ENCODE data around the gene MSI2. TPM values are rescaled to one million over a fixed set of nuclear protein-coding genes. Genes with fewer than 3 reads are reported as not detected.
A peak's percentile ranks its signal among the peaks of the same experiment; 100 is the strongest.

Gene MSI2
- polyA plus RNA-seq, 3 donors from 2014 or later, result 0.88 to 3.6 (median 2.4) TPM

DNA sequence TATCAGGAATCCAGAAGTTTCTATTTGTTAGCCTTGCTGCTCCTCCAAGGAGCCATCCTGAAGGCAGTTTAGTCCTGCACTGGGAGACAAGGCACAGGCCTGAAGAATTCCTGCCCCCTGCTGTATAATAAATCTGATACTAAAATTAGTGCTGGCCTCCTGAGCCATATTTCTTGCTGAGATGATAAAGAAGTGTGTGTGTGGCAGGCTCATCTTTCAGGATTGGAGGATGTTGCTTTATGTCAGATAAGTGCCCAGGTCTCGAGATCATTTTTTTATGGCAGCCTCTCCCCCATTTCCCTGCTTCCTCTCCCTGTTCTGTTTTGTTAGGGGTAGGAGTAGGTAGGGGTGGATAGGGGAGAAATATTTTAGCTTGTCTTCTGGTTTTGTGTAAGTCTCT lies 26.0 kb downstream of the MSI2 start:
- H3K27ac Mint-ChIP-seq, result no peak overlapping the region
- H3K4me1 Mint-ChIP-seq, result peaks cover 55 to 61% of the 10 kb centered on the region in 2 donors
- no peaks in the 10 kb centered on the region for H3K9me3 Mint-ChIP-seq
- peaks cover 0 to 7% (median 2%) of the 10 kb centered on the region in 3 donors for H3K27me3 Mint-ChIP-seq (ENCODE audit: low read depth in 3 of 3)
- DNase-seq, result no peak
- H3K36me3 Mint-ChIP-seq, result peaks cover 3 to 24% (median 14%) of the 10 kb centered on the region in 3 donors
- H3K4me3 Mint-ChIP-seq, result no peak overlapping the region

GRCh38 chr17:57283203-57283971 lies 27.1 kb downstream of the MSI2 start:
- Mint-ChIP-seq H3K36me3 (peaks cover 3 to 18% (median 14%) of the 10 kb centered on the region in 3 donors), H3K4me1 (peaks cover 59 to 69% of the 10 kb centered on the region in 2 donors), H3K27ac (peak overlapping the region in 2 of 6 donors; percentile 19 to 65), H3K9me3 (no peaks in the 10 kb centered on the region), H3K4me3 (no peak overlapping the region), H3K27me3 (ENCODE audit: low read depth in 3 of 3) (peaks cover 0 to 9% (median 2%) of the 10 kb centered on the region in 3 donors)
- no peak for DNase-seq

GRCh38 chr17:57284583-57284982 lies 28.3 kb downstream of the MSI2 start:
- Mint-ChIP-seq H3K9me3 (no peaks in the 10 kb centered on the region), H3K27me3 (ENCODE audit: low read depth in 3 of 3) (peaks cover 0 to 6% (median 2%) of the 10 kb centered on the region in 3 donors), H3K36me3 (peaks cover 0 to 12% (median 8%) of the 10 kb centered on the region in 3 donors), H3K27ac (peak overlapping the region in 5 of 6 donors; percentile 0 to 69 (median 27)), H3K4me1 (peaks cover 61 to 69% of the 10 kb centered on the region in 2 donors), H3K4me3 (peak overlapping the region in 4 of 5 donors; percentile 41 to 69 (median 56))
- no peak for DNase-seq

GRCh38 chr17:57284984-57285646 lies 28.8 kb downstream of the MSI2 start:
- Mint-ChIP-seq H3K36me3 (peaks cover 0 to 9% (median 8%) of the 10 kb centered on the region in 3 donors), H3K27ac (peak overlapping the region in 5 of 6 donors; percentile 14 to 69 (median 27)), H3K27me3 (ENCODE audit: low read depth in 3 of 3) (peaks cover 0 to 6% (median 2%) of the 10 kb centered on the region in 3 donors), H3K9me3 (no peaks in the 10 kb centered on the region), H3K4me3 (peak overlapping the region; percentile 41 to 69 (median 67)), H3K4me1 (peaks cover 59 to 69% of the 10 kb centered on the region in 2 donors)
- peak; percentile 16 to 30 (median 25) for DNase-seq

GRCh38 chr17:57285701-57286100 lies 29.4 kb downstream of the MSI2 start:
- H3K36me3 Mint-ChIP-seq, result peaks cover 0 to 8% (median 6%) of the 10 kb centered on the region in 3 donors
- peaks cover 56 to 69% of the 10 kb centered on the region in 2 donors for H3K4me1 Mint-ChIP-seq
- H3K9me3 Mint-ChIP-seq, result no peaks in the 10 kb centered on the region
- H3K27me3 Mint-ChIP-seq (ENCODE audit: low read depth in 3 of 3), result peaks cover 0 to 6% (median 2%) of the 10 kb centered on the region in 3 donors
- H3K4me3 Mint-ChIP-seq, result peak overlapping the region; percentile 26 to 69 (median 49)
- no peak for DNase-seq
- peak overlapping the region in 2 of 6 donors; percentile 8 to 27 for H3K27ac Mint-ChIP-seq

GRCh38 chr17:57286399-57287105 lies 30.2 kb downstream of the MSI2 start:
- Mint-ChIP-seq H3K36me3 (peaks cover 0 to 8% (median 6%) of the 10 kb centered on the region in 3 donors), H3K27me3 (ENCODE audit: low read depth in 3 of 3) (peaks cover 0 to 6% (median 2%) of the 10 kb centered on the region in 3 donors), H3K27ac (no peak overlapping the region), H3K9me3 (no peaks in the 10 kb centered on the region), H3K4me1 (peaks cover 48 to 60% of the 10 kb centered on the region in 2 donors), H3K4me3 (peak overlapping the region in 1 of 5 donors; percentile 46)
- DNase-seq, result no peak

- peaks cover 38 to 47% of the 10 kb centered on the region in 2 donors for H3K4me1 Mint-ChIP-seq
- no peak overlapping the region for H3K27ac Mint-ChIP-seq
Measured at GRCh38 chr17:57288040-57288772, 31.9 kb downstream of the MSI2 start.

DNA sequence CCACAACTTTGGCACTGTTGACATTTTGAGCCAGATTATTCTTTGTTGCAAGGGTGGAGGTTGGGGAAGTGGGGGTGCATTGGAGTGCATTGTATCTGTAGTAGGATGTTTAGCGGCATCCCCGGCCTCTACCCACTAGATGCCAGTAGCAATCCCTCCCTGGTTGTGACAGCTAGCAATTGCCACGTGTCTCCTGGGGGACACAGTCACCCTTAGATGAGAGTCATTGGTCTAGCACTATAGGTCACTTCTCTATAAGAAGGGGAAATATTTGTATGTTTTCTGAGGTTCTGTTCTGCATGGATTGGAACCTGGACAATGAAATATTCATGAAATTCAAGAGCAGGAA lies 32.4 kb downstream of the MSI2 start:
- H3K4me1 Mint-ChIP-seq, result peaks cover 34 to 42% of the 10 kb centered on the region in 2 donors
- DNase-seq, result no peak
- peaks cover 0 to 8% (median 2%) of the 10 kb centered on the region in 3 donors for H3K27me3 Mint-ChIP-seq (ENCODE audit: low read depth in 3 of 3)
- no peaks in the 10 kb centered on the region for H3K9me3 Mint-ChIP-seq
- H3K27ac Mint-ChIP-seq, result no peak overlapping the region
- H3K4me3 Mint-ChIP-seq, result no peak overlapping the region
- peaks cover 0 to under 1% (median 0%) of the 10 kb centered on the region in 3 donors for H3K36me3 Mint-ChIP-seq

More at GRCh38 chr17:57288040-57288772, 31.9 kb downstream of the MSI2 start:
- DNase-seq, result no peak
- no peak overlapping the region for H3K4me3 Mint-ChIP-seq
- peaks cover 0 to 8% (median 2%) of the 10 kb centered on the region in 3 donors for H3K27me3 Mint-ChIP-seq (ENCODE audit: low read depth in 3 of 3)
- H3K9me3 Mint-ChIP-seq, result no peaks in the 10 kb centered on the region
- peaks cover 0 to 3% (median 0%) of the 10 kb centered on the region in 3 donors for H3K36me3 Mint-ChIP-seq

GRCh38 chr17:57289130-57289529 lies 32.8 kb downstream of the MSI2 start:
- Mint-ChIP-seq H3K27me3 (ENCODE audit: low read depth in 3 of 3) (peaks cover 0 to 8% (median 2%) of the 10 kb centered on the region in 3 donors), H3K36me3 (peaks cover 3% of the 10 kb centered on the region in 3 donors), H3K9me3 (no peaks in the 10 kb centered on the region), H3K27ac (no peak overlapping the region), H3K4me3 (no peak overlapping the region), H3K4me1 (peaks cover 32 to 40% of the 10 kb centered on the region in 2 donors)
- no peak for DNase-seq

- no peak overlapping the region for H3K27ac Mint-ChIP-seq
- peaks cover 0 to 8% (median 2%) of the 10 kb centered on the region in 3 donors for H3K27me3 Mint-ChIP-seq (ENCODE audit: low read depth in 3 of 3)
Measured at GRCh38 chr17:57289613-57290012, 33.3 kb downstream of the MSI2 start.

DNA sequence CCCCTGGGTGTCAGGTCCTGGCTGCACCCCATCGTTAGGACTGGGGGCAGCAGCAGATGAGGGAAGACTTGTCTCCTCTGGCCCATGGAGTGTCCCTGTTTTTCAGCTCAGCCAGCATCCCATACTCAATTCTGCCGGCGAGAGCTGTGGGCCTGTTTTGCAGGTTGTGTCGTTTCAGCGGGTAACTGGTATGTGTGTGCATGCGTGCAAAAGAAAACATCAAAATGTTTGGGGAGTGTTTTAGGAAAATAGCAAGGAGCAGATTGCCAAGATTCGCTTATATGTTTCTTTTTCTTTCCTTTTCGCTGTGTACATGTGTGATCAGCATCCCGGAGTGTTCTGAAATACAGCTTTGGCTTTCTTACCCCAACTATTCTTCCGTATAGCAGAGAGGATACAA lies 34.7 kb downstream of the MSI2 start:
- H3K27ac Mint-ChIP-seq, result no peak overlapping the region
- peaks cover 5 to 9% (median 9%) of the 10 kb centered on the region in 3 donors for H3K36me3 Mint-ChIP-seq
- no peak overlapping the region for H3K4me3 Mint-ChIP-seq
- no peaks in the 10 kb centered on the region for H3K9me3 Mint-ChIP-seq
- DNase-seq, result no peak
- H3K4me1 Mint-ChIP-seq, result peaks cover 18 to 30% of the 10 kb centered on the region in 2 donors
- H3K27me3 Mint-ChIP-seq (ENCODE audit: low read depth in 3 of 3), result peaks cover 0 to 6% (median 2%) of the 10 kb centered on the region in 3 donors

More at GRCh38 chr17:57289613-57290012, 33.3 kb downstream of the MSI2 start:
- Mint-ChIP-seq H3K4me1 (peaks cover 29 to 38% of the 10 kb centered on the region in 2 donors), H3K9me3 (no peaks in the 10 kb centered on the region), H3K4me3 (no peak overlapping the region), H3K36me3 (peaks cover 5 to 8% (median 7%) of the 10 kb centered on the region in 3 donors)
- DNase-seq, result no peak

DNA sequence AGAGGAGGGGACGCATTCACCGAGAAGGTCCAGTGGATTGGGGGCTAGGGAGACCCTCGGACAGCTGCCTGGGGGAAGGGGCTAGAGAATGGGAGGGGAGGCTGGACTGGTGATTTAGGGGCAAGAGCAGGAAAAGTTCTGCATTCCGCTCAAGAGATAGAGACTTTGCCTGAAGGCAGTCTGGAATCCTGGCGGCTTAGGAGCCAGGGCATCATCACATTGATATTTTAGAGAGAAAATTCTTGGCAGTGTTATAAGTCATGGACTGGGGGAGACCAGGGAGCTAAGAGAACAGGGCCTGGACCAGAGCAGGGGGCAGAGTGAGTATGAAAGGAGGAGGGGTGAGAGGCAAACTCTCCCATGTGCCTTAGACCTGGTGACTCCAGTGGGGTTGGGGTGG lies 35.8 kb downstream of the MSI2 start:
- Mint-ChIP-seq H3K4me3 (no peak overlapping the region), H3K27ac (no peak overlapping the region), H3K4me1 (peaks cover 13 to 19% of the 10 kb centered on the region in 2 donors), H3K9me3 (no peaks in the 10 kb centered on the region), H3K27me3 (ENCODE audit: low read depth in 3 of 3) (peaks cover 0 to 6% (median 0%) of the 10 kb centered on the region in 3 donors), H3K36me3 (peaks cover 5 to 9% (median 9%) of the 10 kb centered on the region in 3 donors)
- DNase-seq, result no peak

GRCh38 chr17:57293077-57293476 lies 36.8 kb downstream of the MSI2 start:
- Mint-ChIP-seq H3K36me3 (peaks cover 11 to 17% (median 17%) of the 10 kb centered on the region in 3 donors), H3K4me1 (peaks cover 7 to 9% of the 10 kb centered on the region in 2 donors), H3K27ac (no peak overlapping the region), H3K9me3 (no peaks in the 10 kb centered on the region), H3K27me3 (ENCODE audit: low read depth in 3 of 3) (peaks cover 0 to 4% (median 0%) of the 10 kb centered on the region in 3 donors), H3K4me3 (no peak overlapping the region)
- no peak for DNase-seq

All from immature natural killer cell (primary cell).